Transverse colon (tissue), 3 donors: ENCODE results near the gene PLA2G15.
"Not testable (repeated sequence)": the region's sequence is repeated elsewhere in the genome, so short reads cannot be mapped to it uniquely, and the experiment has no call there.

ENCODE experiments used
- POLR2A ChIP-seq: fragments of 450-650 bp; IDR thresholded peaks from one replicate; pipeline ENCODE4 v1.6.1; 2016; ENCODE audit warnings: antibody characterized with exemption, mild to moderate bottlenecking, moderate library complexity
- TF ChIP-seq, protein P1 (sequence below), 5 experiments: fragments of 200-600 bp in 3 of 5; fragments of 450-650 bp in 2 of 5; sonication (generic) in 3 of 5; IDR thresholded peaks; 1 replicate in 2 of 5; 2 replicates in 3 of 5; pipeline ENCODE4 v1.5.1; 2016 to 2017; ENCODE audit warnings: antibody characterized with exemption in 5 of 5, inconsistent platforms in 3 of 5, mild to moderate bottlenecking in 2 of 5, moderate library complexity in 1 of 5

DNA sequence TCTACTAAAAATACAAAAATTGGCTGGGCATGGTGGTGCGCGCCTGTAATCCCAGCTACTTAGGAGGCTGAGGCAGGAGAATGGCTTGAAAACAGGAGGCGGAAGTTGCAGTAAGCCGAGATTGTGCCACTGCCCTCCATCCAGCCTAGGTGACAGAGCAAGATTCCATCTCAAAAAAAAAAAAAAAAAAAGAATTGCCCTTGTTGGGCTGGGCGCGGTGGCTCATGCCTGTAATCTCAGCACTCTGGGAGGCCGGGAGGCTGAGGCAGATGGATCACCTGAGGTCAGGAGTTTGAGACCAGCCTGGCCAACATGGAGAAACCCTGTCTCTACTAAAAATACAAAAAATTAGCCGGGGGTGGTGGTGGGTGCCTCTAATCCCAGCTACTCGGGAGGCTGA is 43.6 kb downstream of the PLA2G15 start:
- TF ChIP-seq, protein P1, sequence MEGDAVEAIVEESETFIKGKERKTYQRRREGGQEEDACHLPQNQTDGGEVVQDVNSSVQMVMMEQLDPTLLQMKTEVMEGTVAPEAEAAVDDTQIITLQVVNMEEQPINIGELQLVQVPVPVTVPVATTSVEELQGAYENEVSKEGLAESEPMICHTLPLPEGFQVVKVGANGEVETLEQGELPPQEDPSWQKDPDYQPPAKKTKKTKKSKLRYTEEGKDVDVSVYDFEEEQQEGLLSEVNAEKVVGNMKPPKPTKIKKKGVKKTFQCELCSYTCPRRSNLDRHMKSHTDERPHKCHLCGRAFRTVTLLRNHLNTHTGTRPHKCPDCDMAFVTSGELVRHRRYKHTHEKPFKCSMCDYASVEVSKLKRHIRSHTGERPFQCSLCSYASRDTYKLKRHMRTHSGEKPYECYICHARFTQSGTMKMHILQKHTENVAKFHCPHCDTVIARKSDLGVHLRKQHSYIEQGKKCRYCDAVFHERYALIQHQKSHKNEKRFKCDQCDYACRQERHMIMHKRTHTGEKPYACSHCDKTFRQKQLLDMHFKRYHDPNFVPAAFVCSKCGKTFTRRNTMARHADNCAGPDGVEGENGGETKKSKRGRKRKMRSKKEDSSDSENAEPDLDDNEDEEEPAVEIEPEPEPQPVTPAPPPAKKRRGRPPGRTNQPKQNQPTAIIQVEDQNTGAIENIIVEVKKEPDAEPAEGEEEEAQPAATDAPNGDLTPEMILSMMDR (IDR thresholded peaks at IDR 0.05), result not testable (repeated sequence)
- not testable (repeated sequence) for TF ChIP-seq POLR2A
